Upper lobe of right lung (tissue), 1 donor: ENCODE data around the gene ICAM5. TPM values are rescaled to one million over a fixed set of nuclear protein-coding genes. Genes with fewer than 3 reads are reported as not detected.
A peak's percentile ranks its signal among the peaks of the same experiment; 100 is the strongest.

Source experiments
- ATAC-seq: fragments of 200-7000 bp; cut with Tn5 transposase; one replicate; pipeline ENCODE4 v1.9.1; 2020; ENCODE audit warnings: mild to moderate bottlenecking, moderate library complexity
- DNase-seq: peaks from one replicate; pipeline ENCODE4 v3.0.0-alpha.2; 2020
- H3K27ac ChIP-seq: fragments of 200-600 bp; one replicate; pipeline ENCODE4 v1.8.0; 2022
- H3K27me3 ChIP-seq: fragments of 200-600 bp; one replicate; pipeline ENCODE4 v1.8.0; 2022; ENCODE audit warnings: mild to moderate bottlenecking
- H3K36me3 ChIP-seq: fragments of 200-600 bp; one replicate; pipeline ENCODE4 v1.8.0; 2022
- H3K4me1 ChIP-seq: fragments of 200-600 bp; one replicate; pipeline ENCODE4 v1.8.0; 2022
- H3K4me3 ChIP-seq: fragments of 200-600 bp; one replicate; pipeline ENCODE4 v1.8.0; 2022; ENCODE audit warnings: mild to moderate bottlenecking
- H3K9me3 ChIP-seq: fragments of 200-600 bp; one replicate; pipeline ENCODE4 v1.8.0; 2022
- intact Hi-C: fragments of 100-400 bp; cut with DNase I; formaldehyde crosslinking; loops from one replicate; pipeline ENCODE4 v1.11.0; 2022
- total RNA-seq: library from RNA; stranded (reverse); fragmentation: NEBNext Ultra II Directional; extraction: Animal tissue kit (Norgen Biotek cat#: 25700); gene quantifications from one replicate; pipeline ENCODE4 v1.2.1, GENCODE V29; 2021
- TF ChIP-seq, protein P1 (sequence below): fragments of 200-600 bp; IDR thresholded peaks from one replicate; pipeline ENCODE4 v1.8.0; 2022; ENCODE audit warnings: antibody characterized with exemption
- donor health status: DM: no; HTN: yes; CAD: no; lungs with severe emphysema.

The ICAM5 gene
- total RNA-seq, 1 donor from 2014 or later = 18.3 TPM

- intact Hi-C loops = no loop called here
- Histone ChIP-seq H3K27me3 (no peaks in the 10 kb centered on the region), H3K36me3 (no peaks in the 10 kb centered on the region), H3K9me3 (no peaks in the 10 kb centered on the region), H3K4me3 (no peak overlapping the region), H3K4me1 (no peaks in the 10 kb centered on the region), H3K27ac (peak overlapping the region; percentile 11)
- DNase-seq = no peak
- TF ChIP-seq, protein P1, sequence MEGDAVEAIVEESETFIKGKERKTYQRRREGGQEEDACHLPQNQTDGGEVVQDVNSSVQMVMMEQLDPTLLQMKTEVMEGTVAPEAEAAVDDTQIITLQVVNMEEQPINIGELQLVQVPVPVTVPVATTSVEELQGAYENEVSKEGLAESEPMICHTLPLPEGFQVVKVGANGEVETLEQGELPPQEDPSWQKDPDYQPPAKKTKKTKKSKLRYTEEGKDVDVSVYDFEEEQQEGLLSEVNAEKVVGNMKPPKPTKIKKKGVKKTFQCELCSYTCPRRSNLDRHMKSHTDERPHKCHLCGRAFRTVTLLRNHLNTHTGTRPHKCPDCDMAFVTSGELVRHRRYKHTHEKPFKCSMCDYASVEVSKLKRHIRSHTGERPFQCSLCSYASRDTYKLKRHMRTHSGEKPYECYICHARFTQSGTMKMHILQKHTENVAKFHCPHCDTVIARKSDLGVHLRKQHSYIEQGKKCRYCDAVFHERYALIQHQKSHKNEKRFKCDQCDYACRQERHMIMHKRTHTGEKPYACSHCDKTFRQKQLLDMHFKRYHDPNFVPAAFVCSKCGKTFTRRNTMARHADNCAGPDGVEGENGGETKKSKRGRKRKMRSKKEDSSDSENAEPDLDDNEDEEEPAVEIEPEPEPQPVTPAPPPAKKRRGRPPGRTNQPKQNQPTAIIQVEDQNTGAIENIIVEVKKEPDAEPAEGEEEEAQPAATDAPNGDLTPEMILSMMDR = no peak
- ATAC-seq = no peak
Measured at GRCh38 chr19:10266706-10267105, 23.0 kb upstream of the ICAM5 start.

GRCh38 chr19:10268071-10268470 is 21.7 kb upstream of the ICAM5 start:
- intact Hi-C loops = loop anchor here (2.0 kb wide), 1 partner anchor 121 kb away; no protein-coding TSS in a partner anchor
- peaks cover 6% of the 10 kb centered on the region for H3K4me1 ChIP-seq
- ATAC-seq (no peak), DNase-seq (no peak)
- H3K27me3 ChIP-seq = no peaks in the 10 kb centered on the region
- no peak overlapping the region for H3K4me3 ChIP-seq
- H3K27ac ChIP-seq = peak overlapping the region; percentile 95
- TF ChIP-seq, protein P1 = no peak
- H3K36me3 ChIP-seq = no peaks in the 10 kb centered on the region
- no peaks in the 10 kb centered on the region for H3K9me3 ChIP-seq

- peak overlapping the region; percentile 80 for H3K4me3 ChIP-seq
- intact Hi-C loops = loop anchor here (2.0 kb wide), 1 partner anchor 119 kb away; no protein-coding TSS in a partner anchor
Measured at GRCh38 chr19:10269333-10270179, 20.2 kb upstream of the ICAM5 start.

GRCh38 chr19:10270180-10270615 is 19.6 kb upstream of the ICAM5 start:
- DNase-seq (peak; percentile 93), ATAC-seq (peak; percentile 76)
- Histone ChIP-seq H3K4me3 (peak overlapping the region; percentile 80), H3K9me3 (no peaks in the 10 kb centered on the region), H3K36me3 (peaks cover 14% of the 10 kb centered on the region), H3K4me1 (peaks cover 16% of the 10 kb centered on the region), H3K27me3 (no peaks in the 10 kb centered on the region), H3K27ac (peak overlapping the region; percentile 95)
- intact Hi-C loops = no loop called here
- TF ChIP-seq, protein P1 = no peak

More at GRCh38 chr19:10269333-10270179, 20.2 kb upstream of the ICAM5 start:
- H3K27ac ChIP-seq = peak overlapping the region; percentile 95
- peak; percentile 81 for ATAC-seq
- H3K27me3 ChIP-seq = no peaks in the 10 kb centered on the region
- peak; percentile 94 for DNase-seq
- peaks cover 11% of the 10 kb centered on the region for H3K4me1 ChIP-seq
- peaks cover 7% of the 10 kb centered on the region for H3K36me3 ChIP-seq
- TF ChIP-seq, protein P1 = peak; percentile 95
- no peaks in the 10 kb centered on the region for H3K9me3 ChIP-seq

GRCh38 chr19:10270616-10271394 is 18.9 kb upstream of the ICAM5 start, which contains the start of gene ICAM1:
Gene ICAM1, plus strand, starts transcription at chr19:10271120. Its CDS starts 40 bp downstream, at chr19:10271160.
- TF ChIP-seq, protein P1 = no peak
- Histone ChIP-seq H3K9me3 (no peaks in the 10 kb centered on the region), H3K27me3 (no peaks in the 10 kb centered on the region), H3K36me3 (peaks cover 20% of the 10 kb centered on the region), H3K27ac (peak within 1 kb of the TSS; percentile 95), H3K4me3 (peak within 1 kb of the TSS; percentile 80), H3K4me1 (peaks cover 18% of the 10 kb centered on the region)
- DNase-seq = peak; percentile 95
- intact Hi-C loops = no loop called here
- peak; percentile 81 for ATAC-seq
